Body of pancreas (tissue), 4 donors: ENCODE data around the gene BAZ1A.

Source experiments
- CTCF ChIP-seq, 7 experiments: fragments of 450-650 bp in 4 of 7; fragments of 200-600 bp in 3 of 7; sonication (generic) in 3 of 7; IDR thresholded peaks; one replicate each; pipeline ENCODE4 v1.5.1; 2016 to 2019; ENCODE audit warnings: antibody characterized with exemption in 7 of 7
- POLR2A ChIP-seq, 3 donors: fragments of 450-650 bp; IDR thresholded peaks; one replicate each; pipeline ENCODE4 v1.6.1; 2016; ENCODE audit warnings: antibody characterized with exemption in 3 of 3, mild to moderate bottlenecking in 2 of 3

GRCh38 chr14:34711169-34711568, 164.0 kb downstream of the BAZ1A start:
- TF ChIP-seq CTCF (IDR thresholded peaks at IDR 0.05) (no peak), POLR2A (IDR thresholded peaks at IDR 0.05) (no peak)
